ENCODE results near the gene DCHS1.

DNA sequence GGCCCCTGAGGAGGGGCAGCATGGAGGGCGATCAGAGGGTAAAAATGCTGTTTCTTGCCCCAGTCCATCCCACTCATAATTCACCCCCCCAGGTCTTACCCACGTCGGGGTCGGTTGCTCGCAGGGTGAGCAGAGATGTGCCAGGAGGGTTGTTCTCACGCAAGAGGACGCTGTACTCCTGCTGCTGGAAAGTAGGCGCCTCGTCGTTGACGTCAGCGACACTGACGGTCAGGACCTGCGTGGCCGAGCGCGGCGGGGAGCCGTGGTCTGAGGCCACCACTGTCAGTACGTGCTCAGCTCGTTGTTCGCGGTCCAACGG, 26.1 kb downstream of the DCHS1 start:
- TF ChIP-seq CTCF (IDR thresholded peaks at IDR 0.05) (no peak), POLR2A (IDR thresholded peaks at IDR 0.05) (no peak)
